NCI-H748 treated with DMSO at 0.1 percent for 48 hours (cell line): ENCODE results near the gene CUBN.

ENCODE experiments used
- DNase-seq: peaks from one replicate; lab custom pipeline; 2025; lab: John Stamatoyannopoulos, UW

The CUBN gene

GRCh38 chr10:16916496-16916895 is 213.1 kb downstream of the CUBN start:
- DNase-seq = no peak

- DNase-seq = no peak
Measured at GRCh38 chr10:16915300-16915699, 214.3 kb downstream of the CUBN start.

- no peak for DNase-seq
Measured at GRCh38 chr10:16913266-16913665, 216.3 kb downstream of the CUBN start.

- DNase-seq = no peak
Measured at GRCh38 chr10:16910793-16911164, 218.8 kb downstream of the CUBN start.

GRCh38 chr10:16909961-16910792 is 219.4 kb downstream of the CUBN start:
- DNase-seq = no peak

GRCh38 chr10:16909271-16909767 is 220.3 kb downstream of the CUBN start:
- no peak for DNase-seq

- DNase-seq = no peak
Measured at GRCh38 chr10:16907687-16908086, 221.9 kb downstream of the CUBN start.

GRCh38 chr10:16905320-16905719 is 224.3 kb downstream of the CUBN start:
- no peak for DNase-seq

GRCh38 chr10:16904639-16905061 is 225.0 kb downstream of the CUBN start:
- no peak for DNase-seq

- no peak for DNase-seq
Measured at GRCh38 chr10:16904049-16904448, 225.6 kb downstream of the CUBN start.

GRCh38 chr10:16902606-16903005 is 227.0 kb downstream of the CUBN start:
- no peak for DNase-seq

- no peak for DNase-seq
Measured at GRCh38 chr10:16901106-16901505, 228.5 kb downstream of the CUBN start.

- DNase-seq = no peak
Measured at GRCh38 chr10:16896993-16897392, 232.6 kb downstream of the CUBN start.

GRCh38 chr10:16894821-16895220 is 234.8 kb downstream of the CUBN start:
- no peak for DNase-seq

- DNase-seq = peak; percentile 53
Measured at GRCh38 chr10:16893664-16894063, 235.9 kb downstream of the CUBN start.

GRCh38 chr10:16891375-16892313 is 238.0 kb downstream of the CUBN start:
- DNase-seq = peak; percentile 6

- no peak for DNase-seq
Measured at GRCh38 chr10:16890691-16891090, 238.9 kb downstream of the CUBN start.

GRCh38 chr10:16887565-16887964 is 242.0 kb downstream of the CUBN start:
- no peak for DNase-seq

GRCh38 chr10:16886031-16886430 is 243.6 kb downstream of the CUBN start:
- DNase-seq = no peak

- no peak for DNase-seq
Measured at GRCh38 chr10:16884497-16884896, 245.1 kb downstream of the CUBN start.

- DNase-seq = no peak
Measured at GRCh38 chr10:16883084-16883483, 246.5 kb downstream of the CUBN start.

GRCh38 chr10:16870331-16870730 is 259.3 kb downstream of the CUBN start:
- DNase-seq = no peak

GRCh38 chr10:16867990-16868389 is 261.6 kb downstream of the CUBN start:
- no peak for DNase-seq
